ENCODE data around the gene MUC4.

GRCh38 chr3:195752546-195753331, 59.0 kb downstream of the MUC4 start:
- TF ChIP-seq EZH2phosphoT487 (IDR thresholded peaks at IDR 0.05; ENCODE audit: insufficient read depth, low read depth) (no peak), EZH2 (IDR thresholded peaks at IDR 0.05; ENCODE audit: insufficient read depth, poor library complexity, severe bottlenecking) (no peak)
